Ishikawa (cell line): ENCODE data around the gene NAA50.
A peak's percentile ranks its signal among the peaks of the same experiment; 100 is the strongest.

Experiments
- CEBPB ChIP-seq: IDR thresholded peaks from 2 replicates; pipeline ENCODE4 v1.6.1; 2012
- CREB1 ChIP-seq: IDR thresholded peaks from 2 replicates; pipeline ENCODE4 v1.6.1; 2012; ENCODE audit warnings: low read depth
- EGR1 ChIP-seq: IDR thresholded peaks from 2 replicates; pipeline ENCODE4 v1.6.1; 2012
- EP300 ChIP-seq: IDR thresholded peaks from 2 replicates; pipeline ENCODE4 v1.6.1; 2012; ENCODE audit warnings: borderline replicate concordance
- FOXM1 ChIP-seq: IDR thresholded peaks from 2 replicates; pipeline ENCODE4 v1.6.1; 2012; ENCODE audit warnings: low read depth, borderline replicate concordance
- NFIC ChIP-seq: IDR thresholded peaks from 2 replicates; pipeline ENCODE4 v1.6.1; 2012
- RAD21 ChIP-seq: IDR thresholded peaks from 2 replicates; pipeline ENCODE4 v1.6.1; 2012; ENCODE audit warnings: low read depth
- TAF1 ChIP-seq: IDR thresholded peaks from 2 replicates; pipeline ENCODE4 v1.6.1; 2012; ENCODE audit warnings: low read depth, mild to moderate bottlenecking
- TCF12 ChIP-seq: IDR thresholded peaks from 2 replicates; pipeline ENCODE4 v1.6.1; 2012; ENCODE audit warnings: low read depth
- TEAD4 ChIP-seq: IDR thresholded peaks from 2 replicates; pipeline ENCODE4 v1.6.1; 2012
- YY1 ChIP-seq: IDR thresholded peaks from 2 replicates; pipeline ENCODE4 v1.6.1; 2012; ENCODE audit warnings: low read depth
- ZBTB7A ChIP-seq: IDR thresholded peaks from 2 replicates; pipeline ENCODE4 v1.6.1; 2012; ENCODE audit warnings: low read depth
- TF ChIP-seq, protein P1 (sequence below): IDR thresholded peaks from 2 replicates; pipeline ENCODE4 v1.6.1; 2012
- TF ChIP-seq, protein P2 (sequence below): IDR thresholded peaks from 2 replicates; pipeline ENCODE4 v1.6.1; 2012; ENCODE audit warnings: low read depth, mild to moderate bottlenecking
- TF ChIP-seq, protein P3 (sequence below): IDR thresholded peaks from 2 replicates; pipeline ENCODE4 v1.6.1; 2012

Gene NAA50

DNA sequence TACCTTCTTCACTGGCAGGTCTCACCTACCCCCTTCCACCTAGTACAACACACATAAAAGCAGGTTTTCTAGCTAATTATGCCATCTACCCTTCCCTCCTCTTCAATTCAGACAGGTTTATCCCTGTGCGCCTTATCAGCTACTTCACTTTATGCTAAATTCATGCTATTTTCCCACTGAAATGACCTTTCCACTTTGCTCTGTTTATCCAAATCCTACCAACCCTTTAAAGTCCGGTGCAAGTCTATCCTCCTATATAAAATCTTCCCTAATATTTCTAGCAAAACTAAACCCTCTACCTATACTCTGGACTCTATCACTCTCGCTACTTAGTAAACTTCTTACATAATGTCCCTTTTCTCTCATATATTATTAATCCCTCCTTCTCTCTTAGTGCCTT lies 55.6 kb downstream of the NAA50 start:
- no peak for TF ChIP-seq RAD21
- no peak for TF ChIP-seq TAF1
- no peak for TF ChIP-seq TEAD4
- no peak for TF ChIP-seq FOXM1
- no peak for TF ChIP-seq TCF12
- TF ChIP-seq YY1 = no peak
- no peak for TF ChIP-seq CREB1
- TF ChIP-seq, protein P1, sequence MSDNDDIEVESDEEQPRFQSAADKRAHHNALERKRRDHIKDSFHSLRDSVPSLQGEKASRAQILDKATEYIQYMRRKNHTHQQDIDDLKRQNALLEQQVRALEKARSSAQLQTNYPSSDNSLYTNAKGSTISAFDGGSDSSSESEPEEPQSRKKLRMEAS = no peak
- TF ChIP-seq CEBPB = no peak
- no peak for TF ChIP-seq NFIC
- TF ChIP-seq, protein P2, sequence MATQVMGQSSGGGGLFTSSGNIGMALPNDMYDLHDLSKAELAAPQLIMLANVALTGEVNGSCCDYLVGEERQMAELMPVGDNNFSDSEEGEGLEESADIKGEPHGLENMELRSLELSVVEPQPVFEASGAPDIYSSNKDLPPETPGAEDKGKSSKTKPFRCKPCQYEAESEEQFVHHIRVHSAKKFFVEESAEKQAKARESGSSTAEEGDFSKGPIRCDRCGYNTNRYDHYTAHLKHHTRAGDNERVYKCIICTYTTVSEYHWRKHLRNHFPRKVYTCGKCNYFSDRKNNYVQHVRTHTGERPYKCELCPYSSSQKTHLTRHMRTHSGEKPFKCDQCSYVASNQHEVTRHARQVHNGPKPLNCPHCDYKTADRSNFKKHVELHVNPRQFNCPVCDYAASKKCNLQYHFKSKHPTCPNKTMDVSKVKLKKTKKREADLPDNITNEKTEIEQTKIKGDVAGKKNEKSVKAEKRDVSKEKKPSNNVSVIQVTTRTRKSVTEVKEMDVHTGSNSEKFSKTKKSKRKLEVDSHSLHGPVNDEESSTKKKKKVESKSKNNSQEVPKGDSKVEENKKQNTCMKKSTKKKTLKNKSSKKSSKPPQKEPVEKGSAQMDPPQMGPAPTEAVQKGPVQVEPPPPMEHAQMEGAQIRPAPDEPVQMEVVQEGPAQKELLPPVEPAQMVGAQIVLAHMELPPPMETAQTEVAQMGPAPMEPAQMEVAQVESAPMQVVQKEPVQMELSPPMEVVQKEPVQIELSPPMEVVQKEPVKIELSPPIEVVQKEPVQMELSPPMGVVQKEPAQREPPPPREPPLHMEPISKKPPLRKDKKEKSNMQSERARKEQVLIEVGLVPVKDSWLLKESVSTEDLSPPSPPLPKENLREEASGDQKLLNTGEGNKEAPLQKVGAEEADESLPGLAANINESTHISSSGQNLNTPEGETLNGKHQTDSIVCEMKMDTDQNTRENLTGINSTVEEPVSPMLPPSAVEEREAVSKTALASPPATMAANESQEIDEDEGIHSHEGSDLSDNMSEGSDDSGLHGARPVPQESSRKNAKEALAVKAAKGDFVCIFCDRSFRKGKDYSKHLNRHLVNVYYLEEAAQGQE = no peak
- TF ChIP-seq ZBTB7A = no peak
- TF ChIP-seq EGR1 = no peak
- TF ChIP-seq, protein P3, sequence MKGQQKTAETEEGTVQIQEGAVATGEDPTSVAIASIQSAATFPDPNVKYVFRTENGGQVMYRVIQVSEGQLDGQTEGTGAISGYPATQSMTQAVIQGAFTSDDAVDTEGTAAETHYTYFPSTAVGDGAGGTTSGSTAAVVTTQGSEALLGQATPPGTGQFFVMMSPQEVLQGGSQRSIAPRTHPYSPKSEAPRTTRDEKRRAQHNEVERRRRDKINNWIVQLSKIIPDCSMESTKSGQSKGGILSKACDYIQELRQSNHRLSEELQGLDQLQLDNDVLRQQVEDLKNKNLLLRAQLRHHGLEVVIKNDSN = no peak
- no peak for TF ChIP-seq EP300

DNA sequence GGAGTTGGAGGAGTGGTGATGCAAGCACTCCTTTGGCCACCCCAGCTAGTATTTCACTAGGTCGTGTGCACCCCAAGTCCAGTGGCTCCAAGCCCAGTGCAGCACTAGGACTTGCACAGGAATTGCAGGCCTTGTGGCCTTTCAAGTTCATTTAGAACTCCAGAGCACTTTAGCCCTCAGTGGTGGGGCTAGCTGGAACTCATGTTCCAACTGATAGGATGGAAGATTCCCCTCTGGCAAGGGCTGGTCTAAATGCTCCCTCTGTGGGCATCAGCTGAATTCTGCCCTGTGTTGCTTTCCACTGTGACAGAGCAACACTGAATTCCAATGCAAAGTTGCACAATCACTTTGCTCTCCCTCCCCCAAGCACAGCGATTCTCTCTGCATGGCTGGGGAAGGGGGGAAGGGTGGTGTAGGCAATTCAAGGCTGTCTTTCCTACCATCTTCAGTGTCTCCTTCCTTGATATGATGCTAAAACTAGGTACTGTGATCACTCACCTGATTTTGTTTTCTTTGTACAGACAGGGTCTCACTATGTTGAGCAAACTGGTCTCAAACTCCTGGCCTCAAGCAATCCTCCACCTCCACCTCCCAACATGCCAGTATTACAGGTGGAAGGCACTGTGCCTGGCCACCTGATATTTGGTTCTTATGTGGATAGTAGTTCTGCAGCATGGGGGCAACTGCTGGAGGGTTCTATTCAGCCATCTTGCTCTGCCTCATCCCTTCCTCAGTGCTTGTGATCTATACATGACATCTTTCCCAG lies 59.9 kb downstream of the NAA50 start:
- TF ChIP-seq NFIC = no peak
- no peak for TF ChIP-seq CREB1
- TF ChIP-seq CEBPB = peak; percentile 87

DNA sequence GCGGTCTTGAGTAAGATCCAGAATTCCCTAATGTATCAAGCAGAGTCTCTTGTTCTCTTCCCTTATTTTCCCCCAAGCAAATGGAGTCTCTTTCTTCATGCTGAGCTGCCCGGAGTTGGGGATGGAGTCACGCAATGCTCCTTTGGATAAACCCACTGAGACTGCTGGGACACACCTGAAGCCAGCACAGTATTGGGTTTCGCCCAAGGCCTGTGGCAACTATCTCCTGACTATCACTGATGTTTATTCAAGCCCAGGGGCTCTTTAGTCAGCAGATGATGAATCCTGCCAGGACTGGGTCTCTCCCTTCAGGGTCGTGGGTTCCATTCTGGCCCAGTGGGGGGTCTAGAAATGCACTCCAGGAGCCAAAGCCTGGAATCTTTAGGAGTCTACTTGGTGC lies 60.9 kb downstream of the NAA50 start:
- TF ChIP-seq, protein P1 = no peak
- TF ChIP-seq, protein P2 = no peak
- TF ChIP-seq TAF1 (no peak), RAD21 (no peak), EGR1 (no peak), NFIC (no peak), CREB1 (no peak), EP300 (no peak), CEBPB (no peak), ZBTB7A (no peak), TEAD4 (no peak), FOXM1 (no peak), TCF12 (no peak), YY1 (no peak)
- TF ChIP-seq, protein P3 = no peak

DNA sequence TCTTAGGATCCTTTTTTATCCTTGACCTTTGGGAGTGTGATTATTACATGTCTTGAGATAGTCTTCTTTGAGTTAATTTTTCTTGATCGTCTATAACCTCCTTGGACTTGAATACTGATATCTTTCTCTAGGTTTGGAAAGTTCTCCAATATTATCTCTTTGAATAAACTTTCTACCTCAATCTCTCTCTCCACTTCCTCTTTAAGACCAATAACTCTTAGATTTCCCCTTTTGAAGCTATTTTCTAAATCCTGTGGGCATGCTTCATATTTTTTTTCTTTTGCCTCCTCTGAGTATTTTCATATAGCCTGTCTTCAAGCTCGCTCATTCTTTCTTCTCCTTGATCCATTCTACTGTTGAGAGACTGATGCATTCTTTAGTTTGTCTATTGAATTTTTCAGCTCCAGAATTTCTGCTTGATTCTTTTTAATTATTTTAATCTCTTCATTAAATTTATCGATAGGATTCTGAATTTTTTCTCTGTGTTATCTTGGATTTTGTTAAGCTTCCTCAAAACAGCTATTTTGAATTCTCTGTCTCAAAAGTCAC lies 61.7 kb downstream of the NAA50 start:
- TF ChIP-seq TEAD4 (no peak), TCF12 (no peak), EP300 (no peak), FOXM1 (no peak), EGR1 (no peak), YY1 (no peak), CREB1 (no peak), CEBPB (no peak), RAD21 (no peak), TAF1 (no peak), ZBTB7A (no peak), NFIC (no peak)
- TF ChIP-seq, protein P1 = no peak
- TF ChIP-seq, protein P2 = no peak
- TF ChIP-seq, protein P3 = no peak
